ENCODE measurements around the gene MPST.
A peak's percentile ranks its signal among the peaks of the same experiment; 100 is the strongest.
"Not testable (repeated sequence)": the region's sequence is repeated elsewhere in the genome, so short reads cannot be mapped to it uniquely, and the experiment has no call there.

The MPST gene

DNA sequence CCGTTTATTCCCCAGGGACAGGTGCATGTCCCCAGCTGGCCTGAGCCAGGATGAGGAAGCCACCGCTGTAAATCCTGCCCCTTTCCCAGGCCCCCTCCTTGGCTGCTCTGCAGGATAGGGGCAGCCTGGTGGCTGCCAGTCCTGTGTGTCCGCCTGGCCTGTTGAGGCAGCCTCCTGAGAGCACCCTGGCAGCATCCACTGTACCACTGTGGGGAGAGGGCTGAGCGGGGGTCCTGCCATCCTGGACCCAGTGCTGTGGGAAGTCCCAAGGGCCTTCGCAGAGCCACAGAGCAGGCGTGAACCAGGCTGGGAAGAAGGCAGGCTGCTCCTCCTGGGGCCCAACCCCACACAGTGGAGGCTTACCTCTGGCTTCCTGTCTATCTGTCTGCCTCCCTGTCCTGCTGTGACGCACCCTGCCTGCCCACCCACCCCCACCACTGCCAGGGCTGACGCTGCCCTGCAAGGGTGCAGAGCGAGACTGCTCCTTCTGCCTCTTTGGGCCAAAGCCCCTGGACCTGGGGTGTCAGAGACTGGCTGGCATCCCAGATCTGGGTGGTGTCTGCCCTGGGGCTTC, 40.4 kb downstream of the MPST start:
- no peak for DNase-seq (ENCODE audit: low spot score)

DNA sequence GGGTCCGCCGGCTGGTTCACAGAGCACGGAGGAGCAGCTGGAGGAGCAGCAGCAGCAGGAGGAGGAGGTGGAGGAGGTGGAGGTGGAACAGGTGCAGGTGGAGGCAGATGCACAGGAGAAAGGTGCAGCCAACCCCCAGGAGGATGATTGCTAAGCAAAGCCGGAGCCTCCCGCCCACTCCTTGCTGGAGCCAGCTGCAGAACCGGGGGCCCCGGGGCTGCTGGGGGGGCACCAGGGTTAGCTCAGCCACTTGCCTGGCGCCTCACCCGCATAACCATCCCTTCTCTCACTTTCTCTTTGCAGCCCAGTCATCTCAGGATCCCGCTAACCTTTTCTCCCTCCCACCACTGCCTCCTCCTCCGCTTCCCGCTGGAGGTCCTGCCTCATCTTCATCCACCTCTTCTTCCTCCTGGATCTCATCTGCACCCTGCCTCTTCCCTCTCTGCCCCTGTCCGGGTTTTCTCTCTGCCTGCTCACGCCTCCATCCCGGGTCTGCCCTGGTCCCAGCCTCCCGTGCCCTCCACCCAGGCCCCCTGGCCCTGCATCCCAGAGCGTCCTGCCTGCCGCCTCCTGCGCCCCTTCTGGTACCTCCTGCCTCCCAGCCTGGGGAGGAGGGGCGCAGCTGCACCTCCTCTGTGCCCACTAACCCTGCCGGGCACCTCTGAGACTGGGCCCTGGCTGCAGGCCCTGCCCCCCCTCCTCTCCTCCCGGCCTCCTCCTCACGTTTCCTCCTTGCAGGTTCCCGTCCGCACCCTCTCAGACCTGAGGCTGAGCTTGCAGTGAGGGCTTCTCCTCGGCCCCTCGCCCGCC, 41.5 kb downstream of the MPST start:
- FAIRE-seq (no peak), DNase-seq (ENCODE audit: low spot score) (no peak)

More for the DNA sequence above, 40.4 kb downstream of the MPST start:
- no peak for FAIRE-seq

DNA sequence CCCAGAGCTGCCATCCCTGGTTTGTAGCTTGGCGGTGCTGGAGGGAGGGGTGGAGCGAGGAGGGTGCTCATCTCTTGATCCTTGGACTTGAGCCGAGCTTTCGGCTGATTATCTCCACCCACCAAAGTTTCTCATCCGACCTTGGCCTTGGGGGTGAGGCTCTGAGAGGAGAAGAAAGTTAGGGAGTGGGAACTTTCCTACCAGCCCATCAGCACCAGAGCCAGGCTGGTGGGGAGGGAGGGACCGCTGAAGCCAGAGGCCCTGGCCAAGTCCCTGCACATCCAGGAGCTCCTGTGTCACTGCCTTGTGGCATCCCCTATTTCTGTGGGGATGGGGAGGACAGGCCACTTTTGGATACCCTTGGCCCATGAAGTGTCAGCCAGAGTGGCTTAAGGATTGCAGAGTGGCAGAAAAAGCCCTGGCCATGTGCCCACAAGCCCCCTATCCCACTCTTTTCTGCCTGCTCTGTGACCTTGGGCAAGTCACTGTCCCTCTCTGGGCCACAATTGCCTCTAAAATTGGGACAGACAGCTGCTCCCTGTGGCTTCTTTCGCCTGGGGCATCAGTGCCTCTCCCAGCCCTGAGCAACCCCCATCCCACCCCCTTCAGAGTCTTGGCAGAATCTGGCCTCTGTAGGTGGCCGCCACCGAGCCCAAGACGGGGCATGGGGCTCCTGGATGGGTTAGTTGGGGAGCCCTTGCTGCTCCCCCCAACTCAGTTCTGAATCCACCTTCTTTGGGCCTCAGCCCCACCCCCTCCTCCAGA, 42.3 kb downstream of the MPST start:
- FAIRE-seq = no peak
- no peak for DNase-seq (ENCODE audit: low spot score)

DNA sequence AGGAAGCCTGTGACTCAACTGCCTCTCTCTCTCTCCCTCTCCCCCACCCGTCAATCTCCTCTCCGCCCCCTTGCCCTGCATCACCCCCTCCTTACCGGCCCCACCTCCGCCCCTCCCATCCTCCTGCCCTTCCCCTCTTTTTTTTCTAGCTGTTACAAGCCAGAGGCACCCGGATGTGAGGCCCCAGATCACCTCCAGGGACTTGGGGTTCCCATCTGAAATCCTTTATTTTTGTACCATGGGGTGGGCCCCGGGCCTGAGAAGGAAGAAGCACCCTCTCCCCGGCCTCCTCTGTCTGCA, 42.8 kb downstream of the MPST start:
- DNase-seq (ENCODE audit: low spot score) (no peak), FAIRE-seq (no peak)

GRCh38 chr22:37062702-37063381, 43.3 kb downstream of the MPST start:
- DNase-seq (ENCODE audit: low spot score) (no peak), FAIRE-seq (no peak)

DNA sequence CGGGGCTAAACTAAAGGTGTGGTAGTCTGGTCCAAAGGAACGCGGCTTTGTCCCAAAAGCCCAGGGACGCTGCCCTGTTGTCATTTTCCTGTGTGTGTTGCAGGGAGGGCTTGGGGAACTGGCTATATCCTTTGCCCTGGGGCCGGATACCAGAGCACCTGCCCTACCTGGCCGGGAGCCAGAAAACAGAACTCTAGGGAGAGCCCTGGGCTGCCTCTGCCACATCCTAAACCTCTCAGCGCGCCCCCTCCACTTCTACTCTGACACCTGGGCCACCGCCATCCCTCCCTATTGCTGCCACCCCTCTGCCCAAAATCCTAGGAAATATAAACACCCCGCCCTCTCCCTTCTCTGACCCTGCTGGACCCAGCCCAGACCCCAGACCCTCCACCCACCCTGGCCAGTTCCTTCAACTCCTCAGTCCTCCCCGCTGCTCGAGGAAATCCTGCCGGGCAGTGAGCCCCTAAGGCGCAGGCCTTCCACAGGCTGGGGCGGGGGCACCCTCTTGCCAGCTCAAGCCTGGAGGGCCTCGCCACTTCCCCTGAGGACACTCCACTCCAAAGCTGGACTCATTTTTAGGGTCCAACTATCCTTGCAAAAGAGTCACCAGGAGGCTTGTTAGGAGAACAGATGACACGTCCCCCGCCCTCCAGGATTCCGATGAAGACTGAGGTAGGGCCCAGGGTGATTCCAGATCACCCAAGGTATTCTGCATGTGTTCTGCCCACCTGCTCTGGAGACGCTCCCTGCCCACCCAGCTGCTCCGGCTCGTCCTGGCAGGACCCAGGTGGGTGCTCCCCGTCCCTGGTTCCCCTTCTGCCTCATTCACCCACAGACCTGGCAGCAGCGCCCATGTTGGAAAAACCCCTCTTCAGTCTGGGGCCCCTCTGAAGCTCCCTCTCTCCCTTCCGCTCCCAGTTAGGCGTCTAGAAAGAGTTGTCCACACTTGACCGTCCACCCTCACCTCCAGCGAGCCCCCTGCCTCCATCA, 44.2 kb downstream of the MPST start:
- FAIRE-seq = no peak
- DNase-seq (ENCODE audit: low spot score) = no peak

DNA sequence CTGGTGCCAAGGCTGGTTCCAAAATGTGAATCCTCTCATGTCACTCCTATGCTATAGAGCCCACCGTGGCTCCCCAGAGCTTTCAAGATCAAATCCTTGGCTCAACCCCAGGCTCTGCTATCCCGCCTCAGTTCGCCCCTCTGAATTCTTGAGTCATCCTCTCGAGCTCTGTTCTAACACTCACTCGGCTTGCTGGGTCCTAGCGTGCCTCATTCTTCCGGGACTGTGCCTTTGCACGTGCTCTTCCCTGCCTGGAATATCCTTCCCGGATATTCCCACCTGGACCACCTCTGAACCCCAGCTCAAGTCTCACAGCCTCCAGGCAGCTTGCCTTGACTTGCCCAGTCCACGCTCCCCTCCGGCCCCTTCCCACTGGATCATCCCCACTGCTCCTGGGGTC, 45.0 kb downstream of the MPST start:
- FAIRE-seq = no peak
- DNase-seq (ENCODE audit: low spot score) = no peak

DNA sequence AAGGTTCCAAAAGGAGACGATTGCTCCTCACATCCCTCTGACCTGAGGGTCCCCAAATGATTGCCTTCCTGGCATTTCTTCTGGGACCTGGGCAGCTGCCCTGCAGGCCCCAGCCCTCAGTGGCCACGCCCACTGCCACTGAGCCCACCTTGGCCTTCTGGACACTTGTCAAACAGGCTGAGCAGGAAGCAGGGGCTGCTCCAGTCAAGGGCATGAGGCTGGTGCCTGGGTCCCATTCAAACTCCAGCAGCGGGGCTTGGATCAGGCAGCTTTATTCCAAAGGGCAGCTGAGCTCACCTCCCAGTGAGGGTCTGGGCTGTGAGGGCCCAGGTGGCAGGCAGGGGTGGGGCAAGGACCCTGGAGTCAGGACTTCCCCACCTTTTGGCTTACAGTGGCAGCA, 45.6 kb downstream of the MPST start:
- FAIRE-seq (no peak), DNase-seq (ENCODE audit: low spot score) (no peak)

DNA sequence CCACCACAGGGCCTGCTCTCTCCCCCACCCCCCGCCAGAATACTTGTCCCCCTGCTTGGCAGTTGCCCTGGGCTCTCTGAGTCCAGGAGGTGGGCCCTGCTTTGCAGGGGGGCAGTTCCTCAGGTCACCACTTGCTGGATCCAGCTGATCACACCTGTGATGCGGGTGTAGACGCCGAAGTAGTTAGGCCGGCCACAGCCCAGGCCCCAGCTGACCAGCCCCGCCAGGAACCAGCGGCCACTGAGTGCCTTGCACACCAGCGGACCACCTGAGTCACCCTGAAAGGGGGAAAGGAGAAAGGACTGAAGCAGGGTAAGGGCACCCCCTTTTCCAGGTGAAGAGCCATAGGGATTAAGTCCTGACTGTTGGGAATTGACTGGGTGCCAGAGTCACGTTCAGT, 46.4 kb downstream of the MPST start:
- DNase-seq (ENCODE audit: low spot score) (no peak), FAIRE-seq (no peak)

GRCh38 chr22:37067428-37067827, 47.9 kb downstream of the MPST start:
- no peak for DNase-seq (ENCODE audit: low spot score)
- no peak for FAIRE-seq

GRCh38 chr22:37068859-37069258, 49.3 kb downstream of the MPST start:
- FAIRE-seq = no peak

DNA sequence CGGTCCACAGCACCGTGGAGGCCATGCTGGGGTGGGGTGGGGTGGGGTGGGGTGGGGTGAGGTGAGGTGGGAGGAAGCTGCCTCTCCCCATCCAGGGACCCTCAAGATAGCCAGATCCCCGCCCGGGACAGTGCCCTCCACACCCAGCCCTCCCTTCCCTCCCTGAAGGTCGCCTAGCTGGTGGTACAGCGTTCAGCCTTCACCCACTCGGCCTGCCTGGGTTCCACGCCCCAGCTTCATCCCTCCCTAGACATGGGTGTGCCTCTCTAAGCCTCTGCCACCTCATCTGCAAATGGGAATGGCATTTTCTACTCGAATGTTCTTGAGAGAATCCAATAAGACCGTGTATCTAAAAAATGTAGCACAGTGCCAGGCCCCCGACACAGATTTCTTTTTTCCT, 49.8 kb downstream of the MPST start:
- FAIRE-seq = no peak
- DNase-seq (ENCODE audit: low spot score) = no peak

More at GRCh38 chr22:37068859-37069258, 49.3 kb downstream of the MPST start:
- DNase-seq (ENCODE audit: low spot score) = no peak

DNA sequence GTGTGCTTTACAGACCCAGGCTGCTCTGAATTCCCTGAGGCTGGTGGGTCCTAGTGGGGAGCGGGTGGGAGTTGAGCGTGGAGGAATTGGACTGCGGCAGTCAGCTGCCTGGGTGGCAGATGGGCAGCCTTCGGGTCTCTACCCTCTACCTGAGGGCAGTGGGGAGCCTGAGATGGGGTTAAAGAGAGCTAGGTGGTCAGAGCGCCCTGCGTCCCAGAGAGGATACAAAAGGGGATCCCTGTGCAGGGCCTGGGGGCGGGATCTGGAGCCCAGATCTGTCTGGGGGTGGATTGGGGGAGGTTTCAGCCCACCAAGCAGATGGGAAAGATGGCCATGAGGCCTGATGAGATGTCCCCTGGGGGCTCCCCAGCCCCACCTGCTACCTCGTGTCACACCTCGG, 50.2 kb downstream of the MPST start:
- FAIRE-seq (peak; percentile 87), DNase-seq (ENCODE audit: low spot score) (no peak)

GRCh38 chr22:37070334-37070733, 50.8 kb downstream of the MPST start:
- FAIRE-seq (no peak), DNase-seq (ENCODE audit: low spot score) (no peak)

- DNase-seq (ENCODE audit: low spot score) (no peak), FAIRE-seq (no peak)
Measured at GRCh38 chr22:37070744-37071143, 51.2 kb downstream of the MPST start.

DNA sequence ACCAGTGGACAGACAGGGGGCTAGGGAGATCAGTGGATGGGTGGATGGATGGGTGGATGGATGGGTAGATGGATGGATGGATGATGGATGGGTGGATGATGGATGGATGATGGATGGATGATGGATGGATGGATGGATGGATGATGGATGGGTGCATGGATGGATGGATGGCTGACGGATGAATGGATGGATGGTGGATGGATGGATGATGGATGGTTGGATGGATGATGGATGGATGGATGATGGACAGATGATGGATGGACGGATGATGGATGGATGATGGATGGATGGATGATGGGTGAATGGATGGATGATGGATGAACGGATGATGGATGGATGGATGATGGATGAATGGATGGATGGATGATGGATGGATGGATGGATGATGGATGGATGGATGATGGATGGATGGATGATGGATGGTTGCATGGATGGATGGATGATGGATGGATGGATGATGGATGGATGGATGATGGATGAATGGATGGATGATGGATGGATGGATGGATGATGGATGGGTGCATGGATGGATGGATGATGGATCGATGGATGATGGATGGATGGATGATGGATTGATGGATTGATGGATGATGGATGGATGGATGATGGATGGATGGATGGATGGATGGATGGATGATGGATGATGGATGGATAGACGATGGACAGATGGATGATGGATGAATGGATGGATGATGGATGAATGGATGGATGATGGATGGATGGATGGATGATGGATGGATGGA, 52.5 kb downstream of the MPST start:
- not testable (repeated sequence) for DNase-seq (ENCODE audit: low spot score)
- peak; percentile 95 for FAIRE-seq

- FAIRE-seq = peak; percentile 99
- no peak for DNase-seq (ENCODE audit: low spot score)
Measured at GRCh38 chr22:37072673-37073072, 53.1 kb downstream of the MPST start.

DNA sequence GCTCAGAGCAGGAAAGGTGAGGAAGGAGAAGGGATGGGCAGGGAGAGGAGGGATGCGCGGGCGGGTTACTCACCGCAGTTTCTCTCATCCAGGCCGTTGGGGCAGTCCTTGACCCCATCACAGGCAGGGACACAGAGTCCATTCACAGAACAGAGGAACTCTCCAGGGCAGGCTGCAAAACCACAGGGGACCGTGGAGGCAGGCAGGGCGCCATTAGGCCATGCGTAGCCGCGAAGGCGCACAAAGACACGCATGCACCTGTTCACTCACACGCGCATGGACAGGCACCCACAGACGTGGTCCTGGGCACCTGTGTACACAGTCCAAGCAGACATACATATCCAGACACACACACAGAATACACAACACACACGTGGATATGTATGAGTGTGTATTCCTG, 55.0 kb downstream of the MPST start:
- peak; percentile 81 for FAIRE-seq

GRCh38 chr22:37075046-37075445, 55.5 kb downstream of the MPST start:
- DNase-seq (ENCODE audit: low spot score) = no peak
- no peak for FAIRE-seq

More for the DNA sequence above, 55.0 kb downstream of the MPST start:
- no peak for DNase-seq (ENCODE audit: low spot score)

DNA sequence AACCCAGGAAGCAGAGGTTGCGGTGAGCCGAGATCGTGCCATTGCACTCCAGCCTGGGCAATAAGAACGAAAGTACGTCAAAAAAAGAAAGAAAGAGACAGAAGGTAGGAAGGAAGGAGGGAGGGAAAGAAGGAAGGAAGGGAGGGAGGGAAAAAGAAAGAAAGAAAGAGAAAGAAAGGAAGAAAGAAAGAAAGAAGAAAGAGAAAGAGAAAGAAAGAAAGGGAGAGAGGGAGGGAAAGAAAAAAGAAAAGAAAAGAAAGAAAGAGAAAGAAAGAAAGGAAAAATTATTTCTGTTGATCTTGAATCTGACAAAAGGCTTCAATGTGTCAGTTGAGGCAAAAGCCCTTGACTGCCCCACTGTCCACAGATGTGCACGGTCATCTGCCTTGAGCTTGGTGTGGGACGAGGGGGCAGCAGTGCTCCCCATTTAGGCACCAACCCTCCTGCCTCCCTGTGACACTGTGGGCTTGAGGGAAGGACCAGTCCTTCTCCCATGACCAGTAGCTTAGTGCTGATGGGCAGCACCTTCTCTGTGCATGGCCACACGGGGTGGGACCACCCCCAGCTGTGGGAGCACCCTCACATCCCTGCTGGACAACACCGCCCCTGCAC, 56.4 kb downstream of the MPST start:
- FAIRE-seq (peak; percentile 52), DNase-seq (ENCODE audit: low spot score) (no peak)

Data from urothelium cell line (cell line).